ENCODE measurements around the gene CABCOCO1. TPM values are rescaled to one million over a fixed set of nuclear protein-coding genes. Genes with fewer than 3 reads are reported as not detected.
"Not testable (repeated sequence)": the region's sequence is repeated elsewhere in the genome, so short reads cannot be mapped to it uniquely, and the experiment has no call there.

CABCOCO1 gene
- total RNA-seq, 2 donors from 2014 or later, result 1.0 to 1.1 TPM

DNA sequence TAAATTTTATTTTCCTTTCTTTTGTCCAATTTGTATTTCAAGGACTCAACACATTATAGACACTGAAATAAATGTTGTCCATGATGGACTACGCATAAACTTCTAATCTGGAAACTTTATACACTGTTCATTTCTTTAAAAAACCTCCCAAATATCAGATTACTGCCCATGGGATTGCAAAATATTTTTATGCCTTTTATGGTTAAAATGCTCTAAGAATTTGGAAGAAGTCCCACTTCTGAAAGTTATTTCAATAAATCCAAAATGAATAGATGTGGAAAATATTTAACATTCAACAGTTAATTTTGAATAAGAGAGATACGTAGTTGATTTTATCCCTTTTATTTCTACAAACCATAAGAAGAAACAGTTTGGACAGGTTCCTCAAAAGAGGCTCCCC is 46.1 kb downstream of the CABCOCO1 start:
- Mint-ChIP-seq H3K4me3 (no peak overlapping the region), H3K27ac (no peak overlapping the region), H3K4me1 (no peaks in the 10 kb centered on the region), H3K27me3 (ENCODE audit: insufficient read depth) (peaks cover 6% of the 10 kb centered on the region), H3K9me3 (no peaks in the 10 kb centered on the region), H3K36me3 (ENCODE audit: low read depth) (no peaks in the 10 kb centered on the region)
- Histone ChIP-seq H3K27me3 (ENCODE audit: control insufficient read depth, insufficient read depth, low read length, poor library complexity, severe bottlenecking) (no peaks in the 10 kb centered on the region), H3K9ac (ENCODE audit: extremely low read depth, low read length, poor library complexity, severe bottlenecking) (no peak overlapping the region), H3K4me1 (ENCODE audit: control insufficient read depth, insufficient read depth, low read length) (no peaks in the 10 kb centered on the region), H3K4me3 (ENCODE audit: low read length) (no peak overlapping the region), H3K9me3 (ENCODE audit: control insufficient read depth, low read length) (no peaks in the 10 kb centered on the region), H3K36me3 (ENCODE audit: control insufficient read depth, insufficient read depth, low read length) (no peaks in the 10 kb centered on the region), H3K27ac (ENCODE audit: low read depth, low read length) (no peak overlapping the region)
- DNase-seq, result no peak
- TF ChIP-seq, protein P1, sequence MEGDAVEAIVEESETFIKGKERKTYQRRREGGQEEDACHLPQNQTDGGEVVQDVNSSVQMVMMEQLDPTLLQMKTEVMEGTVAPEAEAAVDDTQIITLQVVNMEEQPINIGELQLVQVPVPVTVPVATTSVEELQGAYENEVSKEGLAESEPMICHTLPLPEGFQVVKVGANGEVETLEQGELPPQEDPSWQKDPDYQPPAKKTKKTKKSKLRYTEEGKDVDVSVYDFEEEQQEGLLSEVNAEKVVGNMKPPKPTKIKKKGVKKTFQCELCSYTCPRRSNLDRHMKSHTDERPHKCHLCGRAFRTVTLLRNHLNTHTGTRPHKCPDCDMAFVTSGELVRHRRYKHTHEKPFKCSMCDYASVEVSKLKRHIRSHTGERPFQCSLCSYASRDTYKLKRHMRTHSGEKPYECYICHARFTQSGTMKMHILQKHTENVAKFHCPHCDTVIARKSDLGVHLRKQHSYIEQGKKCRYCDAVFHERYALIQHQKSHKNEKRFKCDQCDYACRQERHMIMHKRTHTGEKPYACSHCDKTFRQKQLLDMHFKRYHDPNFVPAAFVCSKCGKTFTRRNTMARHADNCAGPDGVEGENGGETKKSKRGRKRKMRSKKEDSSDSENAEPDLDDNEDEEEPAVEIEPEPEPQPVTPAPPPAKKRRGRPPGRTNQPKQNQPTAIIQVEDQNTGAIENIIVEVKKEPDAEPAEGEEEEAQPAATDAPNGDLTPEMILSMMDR (conservative IDR thresholded peaks at IDR 0.05), result no peak
- WGBS, 2 experiments (ENCODE audit: insufficient coverage in 1 of 2, insufficient read length in 1 of 2), result 89% methylated on average over 2 of the region's 2 CpGs; no CpG with 5 or more reads in 1 of the 2 experiments

DNA sequence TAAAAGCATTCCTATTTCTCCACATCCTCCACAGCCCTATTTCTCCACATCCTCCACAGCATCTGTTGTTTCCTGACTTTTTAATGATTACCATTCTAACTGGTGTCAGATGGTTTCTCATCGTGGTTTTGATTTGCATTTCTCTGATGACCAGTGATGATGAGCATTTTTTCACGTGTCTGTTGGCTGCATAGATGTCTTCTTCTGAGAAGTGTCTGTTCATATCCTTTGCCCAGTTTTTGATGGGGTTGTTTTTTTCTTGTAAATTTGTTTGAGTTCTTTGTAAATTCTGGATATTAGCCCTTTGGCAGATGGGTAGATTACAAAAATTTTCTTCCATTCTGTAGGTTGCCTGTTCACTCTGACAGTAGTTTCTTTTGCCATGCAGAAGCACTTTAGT is 49.4 kb downstream of the CABCOCO1 start:
- H3K4me1 ChIP-seq (ENCODE audit: control insufficient read depth, insufficient read depth, low read length); H3K4me3 ChIP-seq (ENCODE audit: low read length); H3K27me3 Mint-ChIP-seq (ENCODE audit: insufficient read depth); H3K36me3 ChIP-seq (ENCODE audit: control insufficient read depth, insufficient read depth, low read length); H3K27ac ChIP-seq (ENCODE audit: low read depth, low read length); H3K36me3 Mint-ChIP-seq (ENCODE audit: low read depth); H3K9ac ChIP-seq (ENCODE audit: extremely low read depth, low read length, poor library complexity, severe bottlenecking); H3K4me3 Mint-ChIP-seq; DNase-seq; H3K27ac Mint-ChIP-seq; H3K9me3 ChIP-seq (ENCODE audit: control insufficient read depth, low read length); H3K9me3 Mint-ChIP-seq; H3K4me1 Mint-ChIP-seq; H3K27me3 ChIP-seq (ENCODE audit: control insufficient read depth, insufficient read depth, low read length, poor library complexity, severe bottlenecking): not testable (repeated sequence)
- 80 to 86% methylated on average over 1 to 2 of the region's 2 CpGs for WGBS, 2 experiments (ENCODE audit: insufficient coverage in 1 of 2, insufficient read length in 1 of 2)

DNA sequence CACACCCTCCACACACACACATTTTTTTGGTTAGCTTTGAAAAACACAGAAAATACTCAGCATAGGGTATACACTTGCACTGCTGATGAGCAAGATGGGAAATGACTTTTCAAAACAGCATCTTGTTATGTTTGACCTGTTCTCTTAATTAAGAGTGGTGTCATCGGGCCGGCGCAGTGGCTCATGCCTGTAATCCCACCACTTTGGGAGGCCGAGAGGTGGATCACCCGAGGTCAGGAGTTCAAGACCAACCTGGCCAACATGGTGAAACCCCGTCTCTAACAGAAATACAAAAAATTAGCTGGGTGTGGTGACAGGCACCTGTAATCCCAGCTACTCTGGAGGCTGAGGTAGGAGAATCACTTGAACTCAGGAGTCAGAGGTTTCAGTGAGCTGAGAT is 56.7 kb downstream of the CABCOCO1 start:
- 70 to 95% methylated on average over 4 to 6 of the region's 6 CpGs for WGBS, 2 experiments (ENCODE audit: insufficient coverage in 1 of 2, insufficient read length in 1 of 2)
- H3K9me3 ChIP-seq (ENCODE audit: control insufficient read depth, low read length); H3K4me1 Mint-ChIP-seq; H3K27ac ChIP-seq (ENCODE audit: low read depth, low read length); H3K27me3 Mint-ChIP-seq (ENCODE audit: insufficient read depth); H3K4me3 Mint-ChIP-seq; H3K27me3 ChIP-seq (ENCODE audit: control insufficient read depth, insufficient read depth, low read length, poor library complexity, severe bottlenecking); H3K4me3 ChIP-seq (ENCODE audit: low read length); H3K9me3 Mint-ChIP-seq; H3K4me1 ChIP-seq (ENCODE audit: control insufficient read depth, insufficient read depth, low read length); DNase-seq; H3K9ac ChIP-seq (ENCODE audit: extremely low read depth, low read length, poor library complexity, severe bottlenecking); H3K27ac Mint-ChIP-seq; H3K36me3 ChIP-seq (ENCODE audit: control insufficient read depth, insufficient read depth, low read length); H3K36me3 Mint-ChIP-seq (ENCODE audit: low read depth): not testable (repeated sequence)

DNA sequence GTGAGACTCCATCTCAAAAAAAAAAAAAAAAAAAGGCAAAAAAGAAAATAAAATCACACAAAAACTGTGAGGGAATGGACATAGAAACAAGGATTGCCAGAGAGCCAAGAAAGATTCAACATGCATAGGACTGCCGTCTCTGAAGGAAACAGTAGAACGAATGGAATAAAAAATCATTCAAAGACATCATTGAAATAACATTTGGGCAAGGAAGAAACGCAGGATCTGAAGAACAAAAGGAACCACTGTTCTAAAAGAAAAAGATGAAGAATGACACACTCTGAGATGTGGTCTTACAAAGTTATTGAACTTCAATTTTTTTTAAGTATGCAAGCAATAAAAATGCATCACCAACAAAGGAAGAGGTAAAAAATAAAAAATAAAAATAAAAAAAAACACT is 57.2 kb downstream of the CABCOCO1 start:
- no peak for DNase-seq
- WGBS, 2 experiments (ENCODE audit: insufficient coverage in 1 of 2, insufficient read length in 1 of 2), result 83 to 92% methylated on average over 2 to 3 of the region's 3 CpGs
- H3K9me3 Mint-ChIP-seq, result no peaks in the 10 kb centered on the region

More for the DNA sequence above, 57.2 kb downstream of the CABCOCO1 start:
- Mint-ChIP-seq H3K4me1 (no peaks in the 10 kb centered on the region), H3K36me3 (ENCODE audit: low read depth) (no peaks in the 10 kb centered on the region), H3K27ac (no peak overlapping the region), H3K4me3 (no peak overlapping the region), H3K27me3 (ENCODE audit: insufficient read depth) (no peaks in the 10 kb centered on the region)
- no peaks in the 10 kb centered on the region for H3K36me3 ChIP-seq (ENCODE audit: control insufficient read depth, insufficient read depth, low read length)
- H3K4me3 ChIP-seq (ENCODE audit: low read length), result no peak overlapping the region
- no peaks in the 10 kb centered on the region for H3K9me3 ChIP-seq (ENCODE audit: control insufficient read depth, low read length)
- H3K27ac ChIP-seq (ENCODE audit: low read depth, low read length), result no peak overlapping the region
- no peaks in the 10 kb centered on the region for H3K27me3 ChIP-seq (ENCODE audit: control insufficient read depth, insufficient read depth, low read length, poor library complexity, severe bottlenecking)
- H3K4me1 ChIP-seq (ENCODE audit: control insufficient read depth, insufficient read depth, low read length), result no peaks in the 10 kb centered on the region
- H3K9ac ChIP-seq (ENCODE audit: extremely low read depth, low read length, poor library complexity, severe bottlenecking), result no peak overlapping the region
- TF ChIP-seq, protein P1 (conservative IDR thresholded peaks at IDR 0.05), result no peak

All from endodermal cell (in vitro differentiated cells).